GM21786 (cell line): ENCODE data around the gene SLC1A1.

Experiments used
- ATAC-seq: cut with Tn5 transposase; IDR thresholded peaks from one replicate; pipeline ENCODE4 v1.9.1; 2021; ENCODE audit not compliant: unreplicated experiment

Gene SLC1A1

DNA sequence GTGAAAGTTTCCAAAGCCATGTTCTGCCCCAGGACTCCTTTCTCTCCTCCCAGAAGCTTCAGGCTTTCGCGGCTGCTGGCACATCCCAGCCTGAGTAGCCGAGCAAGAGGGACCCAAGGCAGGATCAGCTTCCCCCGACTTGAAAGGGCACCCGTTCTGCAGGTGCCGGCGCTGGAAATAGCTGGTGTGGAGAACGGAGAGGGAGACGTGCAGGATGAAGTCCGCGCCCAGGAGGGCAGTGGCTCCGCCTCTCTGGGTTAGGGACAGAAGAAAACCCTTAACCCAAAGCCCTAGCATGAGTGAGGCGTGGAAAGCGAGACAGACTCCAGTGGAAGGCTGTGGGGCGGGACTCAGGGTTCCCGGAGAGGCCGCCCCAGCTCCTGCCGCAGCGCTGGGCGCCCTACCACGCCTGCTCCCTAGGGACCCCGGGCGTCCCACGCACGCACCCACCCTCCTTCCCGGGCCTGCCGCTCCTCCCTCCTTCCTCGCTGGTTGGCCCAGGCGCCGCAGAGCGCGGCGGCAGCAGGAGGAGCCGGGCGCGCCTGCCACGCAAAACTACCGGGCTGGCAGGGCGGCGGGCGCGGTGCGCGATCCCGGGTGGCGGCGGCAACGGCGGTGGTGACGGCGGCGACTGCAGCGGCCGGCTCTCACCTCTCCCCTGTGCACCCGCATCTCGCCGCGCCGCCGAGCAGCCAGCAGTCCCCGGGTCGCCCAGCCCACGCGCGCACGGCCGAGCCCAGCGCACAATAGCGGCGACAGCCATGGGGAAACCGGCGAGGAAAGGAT lies at the start of gene SLC1A1:
TSS of gene SLC1A1 (plus strand) at position 550 of the 786 bp plus-strand sequence. CDS start at position 762, 212 bp downstream.
- ATAC-seq = peak; percentile 62

- no peak for ATAC-seq
Observed at GRCh38 chr9:4442806-4443205, 47.5 kb upstream of the SLC1A1 start.

DNA sequence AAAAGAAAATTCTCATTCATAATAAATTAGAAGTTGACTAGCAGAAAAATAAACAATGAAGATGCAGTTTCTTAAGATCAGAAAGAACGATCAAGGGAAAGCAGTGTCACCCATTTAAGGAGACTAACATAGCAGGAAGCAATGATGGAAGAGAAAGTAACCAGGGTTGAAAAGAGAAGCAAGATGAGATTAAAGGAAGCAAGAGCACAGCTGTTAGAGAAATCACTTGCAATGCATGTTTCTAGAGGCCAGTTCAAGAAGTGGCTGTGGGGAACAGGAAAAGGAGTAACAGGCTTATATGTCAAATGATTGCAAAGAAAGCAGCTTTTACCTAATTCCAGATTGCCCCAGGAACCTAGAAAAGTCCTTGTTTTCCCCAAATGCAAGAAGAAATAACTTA lies 46.8 kb upstream of the SLC1A1 start:
- ATAC-seq = no peak

DNA sequence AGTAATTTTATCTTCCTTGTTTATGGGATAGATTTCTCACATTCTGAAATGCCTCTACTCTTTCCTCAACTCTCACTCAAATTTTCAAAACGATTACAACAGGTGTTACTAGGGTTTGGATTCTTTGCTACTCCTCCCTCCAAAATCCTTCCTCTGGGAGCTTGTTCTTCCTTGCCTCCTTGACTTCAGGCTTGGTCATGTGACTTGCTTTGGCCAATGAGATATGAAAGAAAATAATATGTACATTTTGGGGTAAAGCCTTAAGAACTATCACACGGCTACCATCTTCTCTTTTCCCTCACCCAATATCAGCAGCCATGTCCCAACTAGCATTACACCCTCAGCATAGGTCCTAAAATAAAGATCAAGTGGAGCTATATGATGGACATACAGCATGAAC lies 28.8 kb upstream of the SLC1A1 start:
- ATAC-seq = no peak

DNA sequence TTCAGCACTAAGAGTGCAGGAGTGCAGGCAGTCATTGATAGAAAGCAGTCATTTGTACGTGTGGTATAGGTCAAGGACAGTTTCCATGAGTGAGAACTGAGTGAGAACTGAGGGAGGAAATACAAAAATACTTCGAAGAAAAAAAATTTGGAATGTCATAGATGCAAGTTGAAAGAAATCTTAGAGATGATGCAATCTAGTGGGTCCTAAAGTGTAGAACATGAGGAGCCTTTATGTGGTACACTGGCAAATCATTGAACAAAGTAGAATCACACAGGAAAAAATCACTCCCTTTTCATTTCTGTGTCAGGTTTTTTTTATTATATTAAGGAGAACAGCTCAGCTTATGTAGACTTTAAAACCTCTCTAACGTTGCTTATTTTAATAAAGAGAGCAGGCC lies 26.4 kb upstream of the SLC1A1 start:
- ATAC-seq = no peak

DNA sequence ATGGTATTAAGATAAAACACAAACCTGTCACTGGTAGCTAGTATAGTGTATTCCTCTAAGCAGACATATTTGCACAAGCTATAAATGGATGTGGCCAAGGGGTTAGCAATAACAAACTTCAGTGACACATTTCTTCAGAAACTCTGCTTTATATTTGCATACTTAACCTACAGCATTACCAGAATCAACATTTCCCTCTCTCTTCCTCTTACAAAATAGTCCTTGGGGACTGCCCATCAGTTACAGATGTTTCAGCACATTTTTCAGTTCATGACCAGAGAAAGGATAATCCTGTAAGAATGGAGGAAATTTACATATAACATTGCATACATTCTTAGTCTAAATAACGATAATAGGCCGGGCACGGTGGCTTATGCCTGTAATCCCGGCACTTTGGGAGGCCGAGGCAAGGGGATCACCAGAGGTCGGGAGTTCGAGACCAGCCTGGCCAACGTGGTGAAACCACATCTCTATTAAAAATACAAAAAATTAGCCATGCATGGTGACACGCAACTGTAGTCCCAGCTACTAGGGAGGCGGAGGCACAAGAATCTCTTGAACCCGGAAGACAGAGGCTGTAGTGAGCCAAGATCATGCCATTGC lies 25.3 kb upstream of the SLC1A1 start:
- ATAC-seq = peak; percentile 96

DNA sequence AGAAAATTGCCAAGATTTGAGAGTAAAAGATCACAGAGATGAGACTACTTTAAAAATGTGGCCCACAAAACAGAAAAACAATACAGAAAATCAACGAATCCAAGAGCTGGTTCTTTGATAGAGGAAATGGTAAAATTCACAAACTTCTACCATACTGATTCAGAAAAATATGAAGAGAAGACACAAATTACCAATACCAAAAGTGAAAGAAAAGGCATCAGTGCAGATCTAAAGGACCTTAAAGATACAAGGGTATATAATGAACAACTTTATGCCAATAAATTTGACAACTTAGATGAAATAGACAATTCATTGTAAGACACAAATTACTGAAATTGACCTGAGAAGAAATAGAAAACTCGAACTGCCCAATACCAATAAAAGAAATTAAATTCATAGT lies 24.4 kb upstream of the SLC1A1 start:
- ATAC-seq = no peak

DNA sequence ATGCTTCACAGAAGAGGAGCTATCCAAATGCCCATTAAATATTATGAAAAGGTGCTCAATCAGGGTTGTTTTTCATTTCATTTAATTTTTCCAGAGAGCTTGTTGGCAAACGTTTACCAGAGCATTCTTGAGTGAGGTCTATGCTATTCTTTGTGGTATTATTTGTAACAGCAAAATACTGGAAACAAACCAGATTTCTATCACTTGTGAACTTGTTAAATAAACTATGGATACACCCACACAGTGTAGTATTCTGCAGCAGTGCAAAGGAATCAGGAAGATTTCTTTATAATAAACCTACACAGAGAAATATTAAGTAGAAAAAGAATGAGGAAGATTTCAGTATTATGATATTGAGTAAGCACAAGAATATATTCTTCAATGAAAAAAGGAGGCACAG lies 15.0 kb upstream of the SLC1A1 start:
- no peak for ATAC-seq

DNA sequence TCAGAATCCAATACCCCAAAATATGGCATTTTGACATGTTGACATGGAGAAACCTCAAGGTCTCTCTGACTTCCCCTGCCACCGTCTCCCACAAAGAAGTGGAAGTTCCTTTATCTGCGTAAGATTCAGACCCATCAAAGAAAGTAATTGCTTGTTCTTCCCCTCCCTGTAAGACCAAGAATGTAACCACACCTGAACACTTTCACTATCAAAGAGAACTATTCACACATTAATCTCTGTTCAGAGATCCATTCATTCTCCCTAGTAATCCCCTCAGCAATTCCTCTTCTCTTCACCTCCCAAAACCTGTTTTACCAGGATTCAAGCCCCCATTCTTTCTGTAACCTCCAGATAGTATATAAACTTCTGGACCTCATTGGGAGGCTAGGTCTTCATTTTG lies 4.1 kb upstream of the SLC1A1 start:
- no peak for ATAC-seq

GRCh38 chr9:4489562-4489918 lies 728 bp upstream of the SLC1A1 start:
- peak; percentile 2 for ATAC-seq

DNA sequence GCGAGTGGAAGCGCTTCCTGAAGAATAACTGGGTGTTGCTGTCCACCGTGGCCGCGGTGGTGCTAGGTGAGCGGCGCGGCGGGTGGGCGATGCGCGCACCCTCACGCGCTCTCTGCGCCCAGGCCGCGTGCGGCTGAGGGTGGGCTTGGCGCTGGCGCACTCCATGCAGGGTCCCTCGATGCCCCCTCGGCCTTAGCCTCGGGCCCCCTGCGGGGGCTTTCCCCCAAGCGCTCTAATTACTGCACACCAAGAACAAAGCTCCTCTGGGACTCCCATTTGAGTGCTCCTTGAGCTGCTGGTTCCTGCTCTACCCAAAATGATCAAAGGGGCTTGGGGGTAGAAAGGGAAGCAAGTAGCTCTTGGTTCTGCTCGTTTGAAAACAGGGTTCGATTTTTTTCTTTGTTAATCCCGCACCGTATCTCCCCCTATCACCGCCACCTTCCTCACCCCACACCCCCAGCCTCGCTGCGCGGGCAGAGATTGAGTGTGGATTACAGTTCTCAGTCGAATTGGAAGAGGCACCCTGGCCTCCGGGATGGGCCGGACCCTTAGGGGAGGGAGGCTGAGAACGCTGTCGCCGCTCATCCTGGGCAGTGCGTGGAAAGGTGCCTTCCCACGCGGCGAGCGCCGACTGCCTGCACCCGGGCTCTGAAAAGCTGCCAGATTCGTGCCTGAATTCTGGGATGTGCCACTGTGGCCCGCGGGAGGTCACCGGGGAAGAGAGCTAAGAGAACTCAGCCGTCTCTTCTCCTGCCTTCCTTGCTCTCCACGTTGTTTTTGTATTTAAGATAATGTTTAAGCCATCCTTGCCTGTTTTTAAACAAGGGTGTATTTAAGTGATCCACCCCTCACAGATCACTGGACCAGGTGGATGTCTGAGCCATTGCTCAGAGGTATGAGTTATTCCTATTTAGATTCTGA lies 697 bp downstream of the SLC1A1 start:
- peak; percentile 4 for ATAC-seq

DNA sequence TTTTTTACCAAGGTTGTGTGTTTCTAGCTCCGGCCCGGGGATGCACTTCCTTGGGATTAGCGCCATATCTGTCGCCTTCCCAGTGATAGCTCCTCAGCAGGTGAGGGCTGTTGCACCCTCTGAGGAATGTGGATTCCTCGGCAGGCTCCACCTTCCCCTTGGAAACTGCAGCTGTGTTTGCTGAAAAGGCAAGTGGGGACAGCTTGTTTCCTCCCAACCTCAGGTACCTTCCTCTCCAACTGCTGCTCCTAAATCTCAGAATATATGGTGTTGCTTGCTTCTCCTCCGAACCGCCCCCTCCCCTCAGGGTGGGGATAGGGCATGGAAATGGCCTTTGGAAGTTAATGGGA lies 1.3 kb downstream of the SLC1A1 start:
- no peak for ATAC-seq

DNA sequence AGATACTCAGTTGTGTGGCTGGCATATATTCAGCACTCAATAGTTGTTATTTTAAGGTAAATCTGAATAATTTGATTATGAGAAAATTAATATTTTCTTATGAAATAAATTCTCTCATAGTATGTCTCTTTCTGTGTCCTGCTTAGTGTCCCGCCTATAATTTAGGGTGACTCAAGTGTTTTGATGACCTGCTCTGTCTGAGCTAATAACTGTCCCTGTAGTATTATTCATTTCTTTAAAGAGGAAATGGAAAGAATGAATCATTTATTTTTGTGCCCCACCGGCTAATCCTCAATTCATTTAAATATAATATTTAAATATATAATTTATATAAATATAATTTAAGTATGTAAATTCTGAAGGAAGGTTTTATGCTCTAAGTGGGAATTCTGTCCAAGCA lies 4.1 kb downstream of the SLC1A1 start:
- ATAC-seq = no peak

- ATAC-seq = no peak
Observed at GRCh38 chr9:4494806-4495205, 4.5 kb downstream of the SLC1A1 start.

DNA sequence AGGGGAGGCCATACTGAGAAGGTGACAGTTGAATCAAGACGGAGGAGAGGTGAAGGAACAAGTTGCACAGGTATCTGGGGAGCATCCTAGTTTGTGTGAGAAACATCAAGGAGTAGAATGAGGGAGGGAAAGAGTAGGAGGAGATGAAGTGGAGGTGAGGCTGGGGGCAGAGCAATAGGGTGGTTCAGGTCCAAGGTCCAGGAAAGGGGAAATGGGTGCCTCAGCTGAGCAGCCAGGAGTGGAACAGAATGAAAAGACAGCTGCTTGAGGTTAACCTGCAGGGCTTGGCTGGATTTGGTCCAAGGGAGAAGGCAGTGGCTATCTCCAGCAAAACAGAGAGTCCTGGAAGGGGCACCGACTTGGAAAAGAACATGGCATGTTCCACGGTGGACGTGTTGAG lies 5.3 kb downstream of the SLC1A1 start:
- ATAC-seq = no peak

GRCh38 chr9:4496497-4496896 lies 6.2 kb downstream of the SLC1A1 start:
- no peak for ATAC-seq

DNA sequence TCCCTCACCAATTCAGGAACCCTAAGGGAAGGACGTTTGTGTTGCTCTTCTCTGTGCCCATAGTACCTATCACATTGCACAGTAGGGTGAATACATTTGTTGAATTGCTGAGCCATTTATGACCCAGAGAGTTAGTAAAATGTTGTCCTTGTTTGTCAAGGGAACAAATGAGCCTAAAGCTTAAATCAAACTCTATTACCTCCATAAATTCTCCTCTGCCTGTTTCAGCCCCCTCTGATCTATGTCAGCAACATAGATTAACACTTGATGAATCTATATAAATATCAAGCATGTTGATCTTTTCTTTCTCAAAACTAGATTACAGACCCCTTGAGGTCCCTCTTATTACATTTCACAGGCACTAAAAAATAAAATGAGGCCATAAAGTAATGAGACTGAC lies 7.1 kb downstream of the SLC1A1 start:
- ATAC-seq = no peak

DNA sequence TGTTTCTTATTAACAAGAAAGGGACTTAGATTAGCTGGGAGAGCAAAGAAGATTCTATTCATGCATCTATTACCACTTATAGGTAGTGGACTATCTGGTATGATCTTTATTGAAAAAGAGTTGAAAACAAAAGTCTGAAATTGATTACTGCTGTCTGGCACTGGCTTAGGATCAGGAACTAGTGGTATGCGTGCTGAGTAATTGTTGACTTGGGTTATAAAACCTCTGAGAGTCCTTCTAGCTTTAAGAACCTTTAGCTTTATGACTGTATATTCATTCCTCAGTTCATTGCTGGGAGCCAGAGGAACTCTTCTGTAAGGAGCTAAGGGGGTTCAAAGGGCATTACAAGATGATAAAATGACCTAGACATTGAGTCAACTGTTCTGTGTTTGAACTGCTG lies 7.6 kb downstream of the SLC1A1 start:
- ATAC-seq = no peak

DNA sequence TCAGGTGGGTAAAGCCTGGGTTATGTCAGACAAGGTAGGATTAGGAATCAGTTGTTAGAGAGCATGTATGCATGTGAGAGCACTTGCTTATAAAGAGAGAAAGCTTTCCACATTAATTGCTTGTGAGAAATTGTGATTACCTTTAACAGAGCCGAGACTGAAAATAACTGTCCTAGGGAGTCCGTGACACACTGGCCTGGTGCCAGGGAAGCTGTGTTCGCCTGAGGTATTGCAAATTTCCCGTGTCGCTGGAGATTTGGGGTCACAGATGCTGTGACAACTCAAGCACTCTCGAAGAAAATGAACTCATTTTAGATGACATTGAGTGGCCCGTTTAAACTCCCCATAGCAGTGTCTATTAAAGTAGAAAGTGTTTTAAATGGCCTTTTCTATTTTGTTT lies 9.6 kb downstream of the SLC1A1 start:
- ATAC-seq = no peak

GRCh38 chr9:4501147-4501507 lies 10.9 kb downstream of the SLC1A1 start:
- ATAC-seq = no peak

GRCh38 chr9:4502444-4502843 lies 12.2 kb downstream of the SLC1A1 start:
- no peak for ATAC-seq

DNA sequence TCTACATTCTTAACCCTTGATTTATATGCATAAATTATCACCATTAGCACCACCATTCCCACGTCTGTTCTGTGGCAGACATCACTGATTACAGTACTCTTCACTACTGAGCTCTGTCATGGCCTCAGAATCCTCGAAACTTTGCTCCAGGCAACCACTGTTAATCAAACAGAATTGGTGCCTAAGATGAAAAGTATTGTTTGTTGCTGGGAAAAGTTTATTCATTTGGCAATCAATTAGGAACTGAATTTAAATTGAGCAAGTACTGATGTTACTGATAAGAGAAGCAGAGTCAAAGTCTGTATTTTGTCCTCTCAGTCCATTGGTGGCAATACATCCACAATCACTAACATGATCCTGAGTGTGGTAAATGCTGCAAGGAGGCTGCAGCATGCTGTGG lies 12.8 kb downstream of the SLC1A1 start:
- no peak for ATAC-seq
